Mesothelial cell of epicardium (in vitro differentiated cells): ENCODE measurements around the gene KLK1. TPM values are rescaled to one million over a fixed set of nuclear protein-coding genes. Genes with fewer than 3 reads are reported as not detected.
"Not testable (repeated sequence)": the region's sequence is repeated elsewhere in the genome, so short reads cannot be mapped to it uniquely, and the experiment has no call there.

Source experiments
- DNase-seq, 2 experiments: peaks; one replicate each; pipeline ENCODE4 v3.0.0; 2021; ENCODE audit warnings: low spot score in 2 of 2; ENCODE audit not compliant: unreplicated experiment in 2 of 2
- H3K27ac Mint-ChIP-seq: 2 replicates; pipeline ENCODE4 v1.8.0; 2021; ENCODE audit warnings: mixed read lengths
- H3K27me3 Mint-ChIP-seq: 2 replicates; pipeline ENCODE4 v1.8.0; 2021; ENCODE audit warnings: low read depth, mixed read lengths
- H3K36me3 Mint-ChIP-seq: 2 replicates; pipeline ENCODE4 v1.8.0; 2021; ENCODE audit warnings: mixed read lengths
- H3K4me1 Mint-ChIP-seq: 2 replicates; pipeline ENCODE4 v1.8.0; 2021; ENCODE audit warnings: mixed read lengths
- H3K4me3 Mint-ChIP-seq: 2 replicates; pipeline ENCODE4 v1.8.0; 2021; ENCODE audit warnings: mild to moderate bottlenecking, moderate library complexity, mixed read lengths
- H3K9me3 Mint-ChIP-seq: 2 replicates; pipeline ENCODE4 v1.8.0; 2021; ENCODE audit warnings: mixed read lengths
- total RNA-seq: library from RNA; stranded (reverse); gene quantifications from 3 replicates; pipeline ENCODE4 v1.2.1, GENCODE V29; 2021
- TF ChIP-seq, protein P1 (sequence below): fragments of 200-600 bp; sonication (generic); IDR thresholded peaks from one replicate; pipeline ENCODE4 v1.5.0; 2021; ENCODE audit warnings: antibody characterized with exemption; ENCODE audit not compliant: unreplicated experiment

Gene KLK1
- total RNA-seq, 1 donor from 2014 or later = 0.40 TPM

DNA sequence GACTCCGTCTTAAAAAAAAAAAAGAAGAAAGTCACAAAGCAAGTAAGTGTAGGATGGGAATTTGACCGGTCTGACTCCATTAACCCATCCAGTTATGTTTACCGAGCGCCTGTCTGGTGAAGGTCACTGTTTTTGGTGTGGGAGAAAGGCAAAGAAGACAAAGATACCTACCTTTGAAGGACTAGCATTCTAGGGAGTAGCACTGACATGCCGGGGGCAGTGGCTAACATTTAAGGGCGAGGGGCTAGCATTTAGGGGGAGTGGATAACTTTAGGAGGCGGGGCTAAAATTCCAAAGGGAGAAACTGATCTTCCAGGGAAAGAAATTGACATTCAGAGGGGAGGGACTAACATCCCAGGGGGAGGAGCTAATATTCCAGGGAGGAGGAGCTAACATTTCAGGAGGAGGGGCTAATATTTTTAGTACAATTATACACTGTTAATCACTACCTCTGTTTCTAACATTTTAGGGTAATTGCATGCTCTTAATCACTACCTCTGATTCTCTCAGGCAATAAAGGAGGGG lies 44.6 kb downstream of the KLK1 start:
- DNase-seq = no peak
- Mint-ChIP-seq H3K36me3 (no peaks in the 10 kb centered on the region), H3K4me1 (peaks cover 8% of the 10 kb centered on the region), H3K27me3 (peaks cover 93% of the 10 kb centered on the region), H3K27ac (no peak overlapping the region), H3K4me3 (no peak overlapping the region), H3K9me3 (no peaks in the 10 kb centered on the region)
- TF ChIP-seq, protein P1, sequence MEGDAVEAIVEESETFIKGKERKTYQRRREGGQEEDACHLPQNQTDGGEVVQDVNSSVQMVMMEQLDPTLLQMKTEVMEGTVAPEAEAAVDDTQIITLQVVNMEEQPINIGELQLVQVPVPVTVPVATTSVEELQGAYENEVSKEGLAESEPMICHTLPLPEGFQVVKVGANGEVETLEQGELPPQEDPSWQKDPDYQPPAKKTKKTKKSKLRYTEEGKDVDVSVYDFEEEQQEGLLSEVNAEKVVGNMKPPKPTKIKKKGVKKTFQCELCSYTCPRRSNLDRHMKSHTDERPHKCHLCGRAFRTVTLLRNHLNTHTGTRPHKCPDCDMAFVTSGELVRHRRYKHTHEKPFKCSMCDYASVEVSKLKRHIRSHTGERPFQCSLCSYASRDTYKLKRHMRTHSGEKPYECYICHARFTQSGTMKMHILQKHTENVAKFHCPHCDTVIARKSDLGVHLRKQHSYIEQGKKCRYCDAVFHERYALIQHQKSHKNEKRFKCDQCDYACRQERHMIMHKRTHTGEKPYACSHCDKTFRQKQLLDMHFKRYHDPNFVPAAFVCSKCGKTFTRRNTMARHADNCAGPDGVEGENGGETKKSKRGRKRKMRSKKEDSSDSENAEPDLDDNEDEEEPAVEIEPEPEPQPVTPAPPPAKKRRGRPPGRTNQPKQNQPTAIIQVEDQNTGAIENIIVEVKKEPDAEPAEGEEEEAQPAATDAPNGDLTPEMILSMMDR = no peak

DNA sequence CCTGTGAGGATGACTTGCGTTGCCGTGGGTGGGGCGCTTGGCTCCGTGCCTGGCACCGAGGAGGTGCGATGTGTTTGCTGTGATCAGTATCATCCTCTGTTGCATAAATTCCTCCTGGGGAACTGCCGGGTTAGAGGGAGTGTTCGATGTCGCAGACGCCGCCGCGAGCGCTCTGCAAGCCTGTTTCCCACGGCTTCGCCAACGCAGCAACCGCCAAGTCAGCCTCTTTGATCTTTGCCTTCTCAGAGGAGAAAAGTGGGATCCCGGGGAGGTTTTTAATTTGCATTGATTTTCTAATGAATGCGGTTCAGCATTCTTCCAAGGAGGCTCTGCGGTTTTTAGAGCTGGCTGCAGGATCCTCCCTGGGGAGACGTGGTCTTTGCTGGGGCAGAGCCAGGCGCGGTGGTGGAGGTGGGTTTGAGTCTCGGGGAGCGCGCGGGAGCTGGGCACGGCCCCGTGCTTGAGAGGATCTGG lies 45.7 kb downstream of the KLK1 start:
- DNase-seq = no peak
- H3K36me3 Mint-ChIP-seq = no peaks in the 10 kb centered on the region
- H3K4me1 Mint-ChIP-seq = peaks cover 5% of the 10 kb centered on the region
- no peak overlapping the region for H3K4me3 Mint-ChIP-seq
- H3K27ac Mint-ChIP-seq = no peak overlapping the region
- no peaks in the 10 kb centered on the region for H3K9me3 Mint-ChIP-seq
- peaks cover 88% of the 10 kb centered on the region for H3K27me3 Mint-ChIP-seq
- TF ChIP-seq, protein P1 = no peak

DNA sequence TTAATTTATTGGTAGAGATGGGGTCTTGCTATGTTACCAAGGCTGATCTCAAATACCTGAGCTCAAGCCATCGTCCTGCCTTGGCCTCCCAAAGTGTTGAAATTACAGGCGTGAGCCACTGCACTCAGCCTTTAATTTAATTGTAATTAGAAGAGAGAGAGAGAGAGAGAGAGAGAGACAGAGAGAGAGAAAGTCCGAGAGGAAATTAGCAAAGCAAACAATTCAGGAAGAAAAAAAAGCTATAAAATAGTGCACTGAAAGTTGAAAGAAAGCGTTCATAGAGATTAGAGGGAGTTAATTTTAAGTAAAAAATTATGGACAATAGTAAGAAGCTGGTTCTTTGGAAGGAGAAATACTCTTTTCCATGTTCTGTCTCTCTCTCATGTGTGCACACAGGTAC lies 46.3 kb downstream of the KLK1 start:
- peaks cover 82% of the 10 kb centered on the region for H3K27me3 Mint-ChIP-seq
- no peaks in the 10 kb centered on the region for H3K36me3 Mint-ChIP-seq
- no peak overlapping the region for H3K27ac Mint-ChIP-seq
- H3K4me3 Mint-ChIP-seq = no peak overlapping the region
- no peak for DNase-seq
- TF ChIP-seq, protein P1 = no peak
- H3K9me3 Mint-ChIP-seq = no peaks in the 10 kb centered on the region
- H3K4me1 Mint-ChIP-seq = peaks cover 5% of the 10 kb centered on the region

DNA sequence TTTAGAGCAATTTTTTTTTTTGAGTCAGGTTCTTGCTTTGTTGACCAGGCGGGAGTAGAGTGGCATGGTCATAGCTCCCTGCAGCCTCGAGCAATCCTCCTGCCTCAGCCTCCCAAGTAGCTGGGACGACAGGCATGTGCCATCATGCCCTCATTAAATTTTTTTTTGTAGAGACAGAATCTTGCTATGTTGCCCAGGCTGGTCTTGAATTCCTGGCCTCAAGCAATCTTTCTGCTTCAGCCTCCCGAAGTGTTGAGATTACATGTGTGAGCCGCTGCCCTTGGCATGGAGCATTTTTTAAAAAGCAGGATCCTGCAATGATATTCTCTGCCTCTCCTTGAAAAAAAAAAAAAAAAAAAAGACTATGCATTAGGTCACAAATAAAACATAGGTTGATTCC lies 47.5 kb downstream of the KLK1 start:
- Mint-ChIP-seq H3K36me3 (no peaks in the 10 kb centered on the region), H3K9me3 (no peaks in the 10 kb centered on the region), H3K4me1 (peaks cover 5% of the 10 kb centered on the region), H3K4me3 (no peak overlapping the region), H3K27me3 (peaks cover 71% of the 10 kb centered on the region), H3K27ac (no peak overlapping the region)
- TF ChIP-seq, protein P1 = no peak
- DNase-seq = no peak

DNA sequence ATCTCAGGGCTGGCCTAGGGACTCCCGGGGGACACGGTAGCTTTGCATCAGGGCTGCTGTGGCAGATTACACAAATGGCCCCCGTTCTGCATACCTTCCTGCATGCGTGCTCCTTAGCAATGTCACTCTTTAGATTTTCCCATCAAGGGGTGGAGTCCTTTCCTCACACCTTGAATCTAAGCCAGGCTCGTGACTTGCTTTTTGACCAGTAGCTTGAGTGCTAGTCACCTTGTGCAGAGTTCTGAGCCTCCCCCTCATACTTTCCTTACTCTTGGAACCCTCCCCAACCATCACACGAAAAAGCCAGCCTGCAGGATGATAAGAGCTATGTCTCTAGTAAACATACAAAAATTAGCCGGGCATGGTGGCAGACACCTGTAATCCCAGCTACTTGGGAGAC lies 50.1 kb downstream of the KLK1 start:
- not testable (repeated sequence) for H3K4me3 Mint-ChIP-seq, H3K36me3 Mint-ChIP-seq, H3K27ac Mint-ChIP-seq, H3K9me3 Mint-ChIP-seq, H3K4me1 Mint-ChIP-seq, DNase-seq
- peaks cover 46% of the 10 kb centered on the region for H3K27me3 Mint-ChIP-seq

DNA sequence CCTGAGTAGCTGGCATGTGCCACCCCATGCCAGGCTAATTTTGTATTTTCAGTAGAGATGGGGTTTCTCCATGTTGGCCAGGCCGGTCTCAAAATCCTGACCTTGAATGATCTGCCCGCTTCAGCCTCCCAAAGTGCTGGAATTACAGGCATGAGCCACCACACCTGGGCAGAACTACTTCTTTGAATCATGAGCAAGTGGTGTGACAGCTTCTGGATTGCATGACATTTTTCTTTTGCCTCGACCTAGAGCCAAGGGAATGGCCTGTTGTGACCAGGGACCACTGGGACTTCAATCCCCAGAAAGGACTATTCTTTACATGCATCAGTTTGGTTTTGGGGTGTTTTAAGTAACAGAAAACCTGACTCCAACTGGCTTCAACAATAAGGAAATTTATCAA lies 50.7 kb downstream of the KLK1 start:
- H3K4me1 Mint-ChIP-seq, H3K9me3 Mint-ChIP-seq, H3K27ac Mint-ChIP-seq, H3K4me3 Mint-ChIP-seq, DNase-seq, H3K36me3 Mint-ChIP-seq: not testable (repeated sequence)
- peaks cover 45% of the 10 kb centered on the region for H3K27me3 Mint-ChIP-seq

DNA sequence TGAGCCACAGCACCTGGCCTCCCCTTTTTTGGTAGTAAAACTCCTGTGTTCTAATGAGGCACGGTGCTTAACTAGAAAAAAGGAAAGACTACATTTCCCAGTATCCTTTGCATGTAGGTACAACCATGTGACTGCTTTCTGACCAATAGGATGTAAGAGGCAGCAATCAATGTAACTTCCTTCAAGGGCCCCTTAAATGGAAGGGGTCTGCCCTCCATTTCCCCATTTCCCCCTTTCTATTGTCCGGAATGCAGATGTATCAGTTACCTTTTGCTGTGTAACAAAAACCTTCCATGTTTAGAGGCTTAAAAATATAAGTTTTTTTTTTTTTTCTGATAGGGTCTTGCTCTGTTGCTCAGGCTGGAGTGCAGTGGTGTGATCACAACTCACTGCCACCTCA lies 51.1 kb downstream of the KLK1 start:
- H3K4me3 Mint-ChIP-seq = no peak overlapping the region
- DNase-seq = no peak
- TF ChIP-seq, protein P1 = no peak
- H3K27me3 Mint-ChIP-seq = peaks cover 41% of the 10 kb centered on the region
- H3K4me1 Mint-ChIP-seq = no peaks in the 10 kb centered on the region
- H3K27ac Mint-ChIP-seq = no peak overlapping the region
- no peaks in the 10 kb centered on the region for H3K9me3 Mint-ChIP-seq
- H3K36me3 Mint-ChIP-seq = no peaks in the 10 kb centered on the region
